Liver (tissue), 9 donors: ENCODE data around the gene HUWE1. TPM values are rescaled to one million over a fixed set of nuclear protein-coding genes. Genes with fewer than 3 reads are reported as not detected.

Experiments
- DNase-seq: peaks from one replicate; pipeline ENCODE4 v3.0.0-alpha.2; 2017; ENCODE audit warnings: low spot score
- H3K27ac ChIP-seq, 2 donors: one replicate each; pipeline ENCODE4 v1.7.0; 2013; ENCODE audit warnings: inconsistent platforms in 2 of 2, low read length in 2 of 2, control low read depth in 1 of 2, low read depth in 1 of 2, mild to moderate bottlenecking in 1 of 2
- H3K27me3 ChIP-seq, 4 donors: one replicate each; pipeline versions ENCODE4 v1.6.1 to v1.7.0; 2013; ENCODE audit warnings: low read length in 3 of 4, inconsistent platforms in 1 of 4, mild to moderate bottlenecking in 1 of 4, moderate library complexity in 1 of 4; ENCODE audit not compliant: control insufficient read depth in 4 of 4, insufficient read depth in 4 of 4
- H3K36me3 ChIP-seq, 4 donors: one replicate each; pipeline versions ENCODE4 v1.6.1 to v1.7.0; 2013; ENCODE audit warnings: low read length in 3 of 4, mild to moderate bottlenecking in 3 of 4, low read depth in 1 of 4, moderate library complexity in 1 of 4; ENCODE audit not compliant: control insufficient read depth in 4 of 4, insufficient read depth in 3 of 4
- H3K4me1 ChIP-seq, 4 donors: one replicate each; pipeline versions ENCODE4 v1.6.1 to v1.7.0; 2013; ENCODE audit warnings: low read length in 3 of 4, mild to moderate bottlenecking in 3 of 4, moderate library complexity in 1 of 4; ENCODE audit not compliant: control insufficient read depth in 4 of 4, insufficient read depth in 4 of 4
- H3K4me3 ChIP-seq, 3 donors: one replicate each; pipeline versions ENCODE4 v1.6.1 to v1.7.0; 2013; ENCODE audit warnings: low read length in 3 of 3, control low read depth in 1 of 3, low read depth in 1 of 3, mild to moderate bottlenecking in 1 of 3
- H3K9ac ChIP-seq, 2 donors: one replicate each; pipeline ENCODE4 v1.7.0; 2013; ENCODE audit warnings: low read length in 2 of 2, mild to moderate bottlenecking in 2 of 2, moderate library complexity in 2 of 2, control low read depth in 1 of 2, low read depth in 1 of 2
- H3K9me3 ChIP-seq, 4 donors: one replicate each; pipeline versions ENCODE4 v1.6.1 to v1.7.0; 2013; ENCODE audit warnings: low read length in 3 of 4; ENCODE audit not compliant: control insufficient read depth in 4 of 4
- ATF3 ChIP-seq: IDR thresholded peaks from 2 replicates; pipeline ENCODE4 v1.6.1; 2016; ENCODE audit warnings: antibody characterized with exemption
- EGR1 ChIP-seq, 2 donors: IDR thresholded peaks; 2 replicates each; pipeline ENCODE4 v1.6.1; 2016 to 2018; ENCODE audit warnings: antibody characterized with exemption in 2 of 2, low read depth in 2 of 2
- FOXA1 ChIP-seq: IDR thresholded peaks from 2 replicates; pipeline ENCODE4 v1.6.1; 2016; ENCODE audit warnings: antibody characterized with exemption
- FOXA2 ChIP-seq: IDR thresholded peaks from 2 replicates; pipeline ENCODE4 v1.6.1; 2016; ENCODE audit warnings: antibody characterized with exemption
- GABPA ChIP-seq, 2 donors: IDR thresholded peaks in 1 of 2; conservative IDR thresholded peaks in 1 of 2; 2 replicates each; pipeline ENCODE4 v1.6.1; 2016; ENCODE audit warnings: antibody characterized with exemption in 2 of 2, mild to moderate bottlenecking in 1 of 2, moderate library complexity in 1 of 2
- HNF4A ChIP-seq, 2 donors: conservative IDR thresholded peaks; 2 replicates each; pipeline ENCODE4 v1.6.1; 2016; ENCODE audit warnings: antibody characterized with exemption in 2 of 2, mild to moderate bottlenecking in 2 of 2
- HNF4G ChIP-seq: IDR thresholded peaks from 2 replicates; pipeline ENCODE4 v1.6.1; 2016; ENCODE audit warnings: antibody characterized with exemption
- JUND ChIP-seq, 2 donors: IDR thresholded peaks; 2 replicates each; pipeline ENCODE4 v1.6.1; 2016; ENCODE audit warnings: antibody characterized with exemption in 2 of 2
- MAX ChIP-seq: IDR thresholded peaks from 2 replicates; pipeline ENCODE4 v1.6.1; 2016; ENCODE audit warnings: antibody characterized with exemption
- NR2F2 ChIP-seq: IDR thresholded peaks from 2 replicates; pipeline ENCODE4 v1.6.1; 2016; ENCODE audit warnings: antibody characterized with exemption
- RAD21 ChIP-seq, 2 donors: IDR thresholded peaks; 2 replicates each; pipeline ENCODE4 v1.6.1; 2016; ENCODE audit warnings: antibody characterized with exemption in 2 of 2, mild to moderate bottlenecking in 2 of 2
- RXRA ChIP-seq, 2 donors: IDR thresholded peaks; 2 replicates each; pipeline ENCODE4 v1.6.1; 2017 to 2018; ENCODE audit warnings: antibody characterized with exemption in 2 of 2, mild to moderate bottlenecking in 1 of 2
- SP1 ChIP-seq: IDR thresholded peaks from 2 replicates; pipeline ENCODE4 v1.6.1; 2018; ENCODE audit warnings: antibody characterized with exemption, mild to moderate bottlenecking
- TAF1 ChIP-seq: conservative IDR thresholded peaks from 2 replicates; pipeline ENCODE4 v1.6.1; 2016; ENCODE audit warnings: antibody characterized with exemption, mild to moderate bottlenecking
- YY1 ChIP-seq: IDR thresholded peaks from 2 replicates; pipeline ENCODE4 v1.6.1; 2016; ENCODE audit warnings: antibody characterized with exemption, mild to moderate bottlenecking
- ZBTB33 ChIP-seq: IDR thresholded peaks from 2 replicates; pipeline ENCODE4 v1.6.1; 2016; ENCODE audit warnings: antibody characterized with exemption
- WGBS: extraction: QIAGEN DNeasy Blood & Tissue Kit; methylation state at CpG from one replicate; pipeline ENCODE4 v1.1.7; 2013; 5-methylcytosine and 5-hydroxymethylcytosine counted together
- polyA plus RNA-seq, 2 donors: library from polyadenylated mRNA; stranded (reverse) in 1 of 2; unstranded in 1 of 2; fragments of 200-250 nt in 1 of 2; fragments of >200 nt in 1 of 2; fragmentation: Nextera tagmentation in 1 of 2; extraction: Ambion mirVana in 1 of 2; gene quantifications; one replicate each; pipeline versions ENCODE4 v1.2.1 to v1.2.3, GENCODE V29; 2013 to 2015
- total RNA-seq, 2 donors: library from RNA; depleted of rRNA; stranded (reverse); fragments of >200 nt; gene quantifications; one replicate each; pipeline ENCODE4 v1.2.3, GENCODE V29; 2014
- TF ChIP-seq, protein P1 (sequence below): IDR thresholded peaks from 2 replicates; pipeline ENCODE4 v1.6.1; 2016; ENCODE audit warnings: antibody characterized with exemption, mild to moderate bottlenecking
- TF ChIP-seq, protein P2 (sequence below): fragments of 150-350 bp; IDR thresholded peaks from 2 replicates; pipeline ENCODE4 v1.5.1; 2017; ENCODE audit warnings: improper control_type of control experiment, low read depth, low read length; ENCODE audit not compliant: missing input control
- donor health status: healthy.
- donor health status: healthy.
- donor health status: healthy.
- donor health status: healthy.
- donor health status: healthy.

The HUWE1 gene
- total and polyA plus RNA-seq, 4 donors, result 20.2 to 75.8 (median 37.7) TPM

DNA sequence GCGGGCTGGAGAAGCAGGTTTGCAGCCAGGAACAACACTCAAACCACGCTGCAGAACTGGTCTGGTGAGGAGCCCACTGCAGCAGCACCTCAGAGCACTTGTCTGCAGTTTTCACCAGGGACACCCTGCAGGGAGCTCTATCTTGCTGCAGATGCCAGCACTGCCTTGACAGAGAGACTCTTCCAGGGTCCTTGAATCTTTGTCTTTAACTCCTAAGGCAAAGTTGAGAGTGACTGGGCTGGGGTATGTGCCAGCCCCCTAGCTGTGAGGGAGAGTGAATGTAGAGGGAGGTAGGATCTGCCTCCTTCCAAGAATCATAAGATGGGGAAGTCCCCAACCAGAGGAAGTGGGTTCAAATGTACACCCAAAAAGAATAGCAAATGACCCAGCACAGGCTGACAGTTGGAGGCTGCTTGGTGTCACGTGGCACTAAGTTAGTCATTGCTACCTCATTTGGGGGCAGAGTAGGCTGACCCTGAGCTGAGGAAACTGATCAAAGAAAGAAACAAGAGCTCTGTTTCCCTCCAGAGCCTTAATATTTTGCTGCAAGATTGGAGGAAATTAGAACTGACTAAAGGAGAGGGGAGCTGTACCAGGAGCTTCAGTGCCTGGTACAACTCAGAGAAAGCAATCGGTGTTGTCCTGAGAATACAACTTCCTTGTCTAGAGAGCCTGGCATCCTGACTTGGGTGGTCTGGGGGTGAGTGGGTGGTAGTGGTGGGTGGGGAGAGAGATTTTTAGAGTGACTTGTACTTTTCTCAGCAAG, 28.2 kb upstream of the HUWE1 start:
- Histone ChIP-seq H3K36me3 (no peaks in the 10 kb centered on the region), H3K4me1 (no peaks in the 10 kb centered on the region), H3K27ac (no peak overlapping the region), H3K9ac (no peak overlapping the region), H3K9me3 (no peaks in the 10 kb centered on the region), H3K27me3 (peaks cover 0 to 3% (median 0%) of the 10 kb centered on the region in 4 donors), H3K4me3 (no peak overlapping the region)
- 60% methylated on average over 4 of the region's 4 CpGs for WGBS
- TF ChIP-seq FOXA1 (no peak), YY1 (no peak), FOXA2 (no peak), HNF4A (conservative IDR thresholded peaks at IDR 0.05) (no peak), EGR1 (IDR thresholded peaks at IDR 0.05; ENCODE audit: low read depth in 2 of 2) (no peak), RXRA (IDR thresholded peaks at IDR 0.05) (no peak), SP1 (no peak)
- DNase-seq, result no peak

DNA sequence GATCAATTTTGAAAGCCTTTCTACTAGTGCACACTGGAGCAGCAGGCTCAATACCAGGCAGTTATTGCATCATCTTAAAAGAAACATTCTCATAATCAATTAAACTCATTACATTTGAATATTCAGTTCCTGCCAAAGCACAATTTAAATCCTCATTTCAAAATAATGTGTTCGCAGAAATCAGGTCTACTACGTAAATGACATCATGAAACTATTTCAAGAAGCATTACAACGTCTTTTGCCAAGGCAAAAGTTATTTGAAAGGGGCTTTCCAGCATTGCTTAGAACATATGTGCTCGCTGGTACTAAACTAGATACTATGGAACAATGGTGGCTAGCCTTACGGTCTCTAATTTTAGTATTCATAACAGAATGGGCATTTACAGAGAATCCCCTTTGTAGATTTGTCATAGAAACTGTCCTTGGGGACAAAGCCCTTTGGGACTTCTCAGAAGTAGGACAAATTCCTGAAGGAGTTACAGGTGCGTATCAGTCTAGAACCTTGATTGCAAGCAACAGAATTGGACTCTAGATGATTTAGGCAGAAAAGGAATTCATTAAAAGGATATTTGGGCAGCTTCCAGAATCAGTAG, 27.6 kb upstream of the HUWE1 start:
- DNase-seq, result no peak
- H3K4me3 ChIP-seq, result no peak overlapping the region
- peaks cover 0 to 3% (median 0%) of the 10 kb centered on the region in 4 donors for H3K27me3 ChIP-seq
- H3K4me1 ChIP-seq, result no peaks in the 10 kb centered on the region
- TF ChIP-seq RXRA (IDR thresholded peaks at IDR 0.05) (no peak), ZBTB33 (no peak), ATF3 (no peak), FOXA1 (no peak), HNF4A (conservative IDR thresholded peaks at IDR 0.05) (no peak), SP1 (no peak), RAD21 (IDR thresholded peaks at IDR 0.05) (no peak), GABPA (IDR thresholded peaks at IDR 0.05 in 1 of 2, conservative IDR thresholded peaks at IDR 0.05 in 1 of 2) (no peak), HNF4G (no peak), NR2F2 (no peak), YY1 (no peak), MAX (no peak), FOXA2 (no peak), JUND (IDR thresholded peaks at IDR 0.05) (no peak), TAF1 (no peak)
- TF ChIP-seq, protein P1, sequence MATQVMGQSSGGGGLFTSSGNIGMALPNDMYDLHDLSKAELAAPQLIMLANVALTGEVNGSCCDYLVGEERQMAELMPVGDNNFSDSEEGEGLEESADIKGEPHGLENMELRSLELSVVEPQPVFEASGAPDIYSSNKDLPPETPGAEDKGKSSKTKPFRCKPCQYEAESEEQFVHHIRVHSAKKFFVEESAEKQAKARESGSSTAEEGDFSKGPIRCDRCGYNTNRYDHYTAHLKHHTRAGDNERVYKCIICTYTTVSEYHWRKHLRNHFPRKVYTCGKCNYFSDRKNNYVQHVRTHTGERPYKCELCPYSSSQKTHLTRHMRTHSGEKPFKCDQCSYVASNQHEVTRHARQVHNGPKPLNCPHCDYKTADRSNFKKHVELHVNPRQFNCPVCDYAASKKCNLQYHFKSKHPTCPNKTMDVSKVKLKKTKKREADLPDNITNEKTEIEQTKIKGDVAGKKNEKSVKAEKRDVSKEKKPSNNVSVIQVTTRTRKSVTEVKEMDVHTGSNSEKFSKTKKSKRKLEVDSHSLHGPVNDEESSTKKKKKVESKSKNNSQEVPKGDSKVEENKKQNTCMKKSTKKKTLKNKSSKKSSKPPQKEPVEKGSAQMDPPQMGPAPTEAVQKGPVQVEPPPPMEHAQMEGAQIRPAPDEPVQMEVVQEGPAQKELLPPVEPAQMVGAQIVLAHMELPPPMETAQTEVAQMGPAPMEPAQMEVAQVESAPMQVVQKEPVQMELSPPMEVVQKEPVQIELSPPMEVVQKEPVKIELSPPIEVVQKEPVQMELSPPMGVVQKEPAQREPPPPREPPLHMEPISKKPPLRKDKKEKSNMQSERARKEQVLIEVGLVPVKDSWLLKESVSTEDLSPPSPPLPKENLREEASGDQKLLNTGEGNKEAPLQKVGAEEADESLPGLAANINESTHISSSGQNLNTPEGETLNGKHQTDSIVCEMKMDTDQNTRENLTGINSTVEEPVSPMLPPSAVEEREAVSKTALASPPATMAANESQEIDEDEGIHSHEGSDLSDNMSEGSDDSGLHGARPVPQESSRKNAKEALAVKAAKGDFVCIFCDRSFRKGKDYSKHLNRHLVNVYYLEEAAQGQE, result no peak
- TF ChIP-seq, protein P2, sequence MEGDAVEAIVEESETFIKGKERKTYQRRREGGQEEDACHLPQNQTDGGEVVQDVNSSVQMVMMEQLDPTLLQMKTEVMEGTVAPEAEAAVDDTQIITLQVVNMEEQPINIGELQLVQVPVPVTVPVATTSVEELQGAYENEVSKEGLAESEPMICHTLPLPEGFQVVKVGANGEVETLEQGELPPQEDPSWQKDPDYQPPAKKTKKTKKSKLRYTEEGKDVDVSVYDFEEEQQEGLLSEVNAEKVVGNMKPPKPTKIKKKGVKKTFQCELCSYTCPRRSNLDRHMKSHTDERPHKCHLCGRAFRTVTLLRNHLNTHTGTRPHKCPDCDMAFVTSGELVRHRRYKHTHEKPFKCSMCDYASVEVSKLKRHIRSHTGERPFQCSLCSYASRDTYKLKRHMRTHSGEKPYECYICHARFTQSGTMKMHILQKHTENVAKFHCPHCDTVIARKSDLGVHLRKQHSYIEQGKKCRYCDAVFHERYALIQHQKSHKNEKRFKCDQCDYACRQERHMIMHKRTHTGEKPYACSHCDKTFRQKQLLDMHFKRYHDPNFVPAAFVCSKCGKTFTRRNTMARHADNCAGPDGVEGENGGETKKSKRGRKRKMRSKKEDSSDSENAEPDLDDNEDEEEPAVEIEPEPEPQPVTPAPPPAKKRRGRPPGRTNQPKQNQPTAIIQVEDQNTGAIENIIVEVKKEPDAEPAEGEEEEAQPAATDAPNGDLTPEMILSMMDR, result no peak
- 76% methylated on average over 6 of the region's 6 CpGs for WGBS
- H3K36me3 ChIP-seq, result no peaks in the 10 kb centered on the region
- H3K9me3 ChIP-seq, result no peaks in the 10 kb centered on the region
- H3K27ac ChIP-seq, result no peak overlapping the region
- no peak overlapping the region for H3K9ac ChIP-seq
